OCI-LY1 (cell line): ENCODE data around the gene NPLOC4.

Experiments used
- CTCF ChIP-seq: fragments of 200-600 bp; sonication (generic), shearing (Covaris generic); IDR thresholded peaks from 2 replicates; pipeline ENCODE4 v1.5.1; 2017; ENCODE audit warnings: mild to moderate bottlenecking, antibody characterized with exemption, low read length, moderate library complexity, mixed read lengths
- EZH2 ChIP-seq: fragments of 200-600 bp; sonication (generic), shearing (Covaris generic); IDR thresholded peaks from 2 replicates; pipeline ENCODE4 v1.8.0; 2017; ENCODE audit warnings: borderline replicate concordance, mixed run types, mild to moderate bottlenecking, antibody characterized with exemption, low read length, moderate library complexity, mixed read lengths

DNA sequence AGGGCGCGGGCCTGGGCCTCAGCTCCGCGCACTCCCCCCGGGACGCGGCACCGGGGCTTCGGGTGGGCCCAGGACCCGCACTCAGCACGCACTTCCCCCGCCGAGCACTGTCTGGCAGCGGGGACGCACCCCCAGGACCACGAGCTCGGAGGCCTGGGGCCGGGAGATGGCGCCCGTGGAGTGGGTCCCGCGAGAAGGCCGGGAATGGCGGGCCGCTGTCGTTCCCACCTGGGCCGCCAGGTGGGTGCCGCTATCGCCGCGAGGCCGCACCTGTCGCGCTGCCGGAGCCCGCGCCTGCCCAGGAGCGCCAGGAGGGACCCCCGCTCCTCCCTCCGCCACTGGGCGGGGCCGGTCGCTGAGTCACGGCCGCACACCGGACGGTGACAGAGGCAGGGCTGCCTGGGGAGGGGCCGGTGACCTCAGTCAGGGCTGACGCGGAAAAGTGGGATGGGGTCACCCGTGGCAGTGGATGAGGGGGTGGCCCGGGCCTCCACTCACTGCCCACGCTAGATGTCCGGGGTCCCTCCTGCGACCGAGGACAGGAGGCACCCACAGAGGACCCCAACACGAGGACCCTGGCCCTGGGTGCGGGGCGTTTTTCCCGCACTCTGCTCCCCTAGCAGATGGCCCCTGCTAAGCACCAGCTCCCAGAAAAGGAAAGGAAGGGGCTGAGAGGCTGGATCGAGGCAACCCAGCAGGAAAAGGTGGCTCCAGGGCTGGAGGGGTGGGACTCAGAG, 117.5 kb downstream of the NPLOC4 start:
- TF ChIP-seq CTCF (peak; percentile 45), EZH2 (no peak)
